Right lung (tissue), 5 donors: ENCODE data around the gene SH3BP2. TPM values are rescaled to one million over a fixed set of nuclear protein-coding genes. Genes with fewer than 3 reads are reported as not detected.

ENCODE experiments used
- DNase-seq, 2 donors: peaks; one replicate each; pipeline ENCODE4 v3.0.0-alpha.2; 2013
- polyA plus RNA-seq, 5 donors: library from polyadenylated mRNA; unstranded; fragments of 120-200 nt; gene quantifications; one replicate each; pipeline versions ENCODE4 v1.2.1 to v1.2.3, GENCODE V29; 2013; ENCODE audit warnings: inconsistent platforms in 1 of 5, low replicate concordance in 1 of 5; ENCODE audit not compliant: insufficient read length in 5 of 5, insufficient read depth in 1 of 5

Gene SH3BP2
- polyA plus RNA-seq, 5 donors, result 33.2 to 59.8 (median 47.8) TPM

- DNase-seq, result no peak
These were observed 38.9 kb downstream of the SH3BP2 start for GRCh38 chr4:2831611-2832308.

GRCh38 chr4:2832309-2832980, 39.6 kb downstream of the SH3BP2 start:
- no peak for DNase-seq

DNA sequence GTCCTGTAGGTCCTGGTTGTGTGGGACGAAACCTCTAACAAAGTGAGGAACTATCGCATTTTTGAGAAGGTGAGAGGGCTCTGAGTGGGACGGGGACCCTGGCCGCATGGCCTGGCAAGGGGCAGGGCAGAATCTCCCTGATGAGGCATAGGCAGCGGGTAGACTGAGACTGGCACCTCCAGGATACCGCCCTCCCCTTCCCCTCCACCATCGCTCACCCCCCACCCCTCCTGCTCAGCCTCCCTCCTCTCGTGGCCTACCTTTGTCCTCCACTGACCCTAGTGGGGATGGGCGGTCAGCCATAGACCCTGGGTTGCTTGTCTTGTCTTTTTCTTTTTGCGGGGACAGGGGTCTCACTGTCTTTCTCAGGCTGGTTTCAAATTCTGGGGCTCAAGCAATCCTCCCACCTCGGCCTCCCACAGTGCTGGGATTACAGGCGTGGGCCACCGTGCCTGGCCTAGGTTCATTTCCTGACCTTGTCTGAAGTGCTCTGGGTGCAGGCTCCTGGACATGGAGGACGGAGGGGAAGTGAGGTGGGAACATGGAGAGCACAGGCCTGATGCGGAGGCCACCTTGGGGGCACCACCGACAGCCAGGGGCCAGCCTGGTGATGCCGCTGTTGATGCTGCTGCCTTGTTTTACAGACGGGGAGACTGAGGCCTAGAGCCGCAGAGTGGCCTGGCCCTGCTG, 40.2 kb downstream of the SH3BP2 start:
- no peak for DNase-seq

GRCh38 chr4:2833671-2834000, 40.8 kb downstream of the SH3BP2 start:
- DNase-seq, result no peak

DNA sequence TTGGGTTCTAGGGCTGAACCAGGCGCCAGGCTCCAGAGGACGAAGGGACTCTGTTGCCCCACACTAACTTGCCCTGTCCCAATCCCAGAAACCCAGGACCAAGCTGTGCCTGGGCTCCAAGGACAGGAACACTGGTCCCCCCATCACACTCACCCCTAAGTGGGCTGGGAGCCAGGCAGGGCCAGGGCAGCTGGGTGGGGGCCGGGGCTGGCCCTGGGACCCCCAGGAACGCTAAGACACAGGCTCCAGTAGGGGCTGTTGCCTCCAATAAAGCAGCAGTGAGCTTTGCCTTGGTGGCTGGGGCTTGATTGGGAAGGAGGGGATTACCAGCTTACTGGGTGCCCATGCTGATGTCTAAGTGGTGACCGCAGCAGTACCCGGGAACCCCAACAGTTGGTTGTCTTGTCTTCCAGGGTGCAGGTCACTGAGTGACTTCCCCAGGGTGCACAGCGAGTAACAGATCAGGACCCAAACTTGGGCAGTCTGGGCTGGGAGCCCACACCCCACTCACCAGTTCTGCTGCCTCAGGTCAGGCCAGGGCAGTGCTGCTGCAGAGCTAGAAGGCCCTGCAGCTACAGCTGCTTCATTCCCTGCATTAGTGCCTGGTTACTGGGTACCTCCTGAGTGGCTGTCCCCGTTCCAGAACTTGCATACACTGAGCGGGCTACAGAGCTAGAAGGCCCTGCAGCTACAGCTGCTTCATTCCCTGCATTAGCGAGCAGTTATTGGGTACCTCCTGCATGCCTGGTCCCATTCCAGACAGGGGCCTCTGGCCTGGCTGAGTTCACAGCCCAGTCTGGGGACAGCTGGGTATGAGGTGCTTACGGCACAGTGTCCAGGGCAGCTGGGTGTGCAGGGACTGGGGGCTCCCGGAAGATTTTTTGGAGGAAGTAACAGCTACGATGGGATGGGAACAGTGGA, 41.4 kb downstream of the SH3BP2 start:
- no peak for DNase-seq

- DNase-seq, result no peak
These were observed 43.1 kb downstream of the SH3BP2 start for GRCh38 chr4:2835978-2836377.

DNA sequence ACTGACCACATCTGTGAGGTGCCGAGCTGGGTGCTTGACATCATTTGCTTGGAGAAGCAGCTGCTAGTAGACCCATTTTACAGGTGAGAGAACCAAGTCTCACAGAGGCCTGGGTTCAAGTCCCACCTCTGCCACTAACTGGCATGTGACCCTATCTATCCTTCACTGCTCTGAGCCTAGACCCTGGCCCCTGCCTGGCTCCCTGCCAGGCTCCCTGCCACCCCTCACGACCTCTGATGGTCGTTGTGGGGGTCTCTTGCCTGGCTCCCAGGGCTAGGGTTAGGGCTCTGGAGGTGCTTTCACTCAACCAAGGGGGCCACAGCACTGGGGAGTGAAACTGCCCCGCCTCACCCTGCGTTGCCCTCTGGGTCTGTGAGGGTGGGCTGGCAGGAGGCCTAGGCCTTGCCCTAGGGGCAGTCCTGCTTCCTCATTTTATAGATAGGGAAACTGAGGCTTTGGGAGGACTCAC, 43.5 kb downstream of the SH3BP2 start:
- DNase-seq, result no peak

GRCh38 chr4:2837110-2837903, 44.4 kb downstream of the SH3BP2 start:
- no peak for DNase-seq

- peak; percentile 65 to 76 for DNase-seq
These were observed 45.1 kb downstream of the SH3BP2 start for GRCh38 chr4:2837904-2838496.

DNA sequence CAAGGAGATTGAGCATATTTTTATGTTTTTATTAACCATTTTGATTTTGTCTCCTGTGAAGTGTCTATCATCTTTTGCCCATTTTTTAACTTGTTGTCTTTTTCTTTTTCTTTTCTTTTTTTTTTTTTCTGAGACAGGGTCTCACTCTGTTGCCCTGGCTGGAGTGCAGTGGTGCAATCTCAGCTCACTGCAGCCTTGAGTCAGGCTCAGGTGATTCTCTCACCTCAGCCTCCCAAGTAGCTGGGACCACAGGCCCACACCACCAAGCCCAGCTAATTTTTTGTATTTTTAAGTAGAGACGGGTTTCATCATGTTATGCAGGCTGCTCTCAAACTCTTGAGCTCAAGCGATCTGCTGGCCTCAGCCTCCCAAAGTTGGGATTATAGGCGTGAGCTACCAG, 46.2 kb downstream of the SH3BP2 start:
- no peak for DNase-seq

DNA sequence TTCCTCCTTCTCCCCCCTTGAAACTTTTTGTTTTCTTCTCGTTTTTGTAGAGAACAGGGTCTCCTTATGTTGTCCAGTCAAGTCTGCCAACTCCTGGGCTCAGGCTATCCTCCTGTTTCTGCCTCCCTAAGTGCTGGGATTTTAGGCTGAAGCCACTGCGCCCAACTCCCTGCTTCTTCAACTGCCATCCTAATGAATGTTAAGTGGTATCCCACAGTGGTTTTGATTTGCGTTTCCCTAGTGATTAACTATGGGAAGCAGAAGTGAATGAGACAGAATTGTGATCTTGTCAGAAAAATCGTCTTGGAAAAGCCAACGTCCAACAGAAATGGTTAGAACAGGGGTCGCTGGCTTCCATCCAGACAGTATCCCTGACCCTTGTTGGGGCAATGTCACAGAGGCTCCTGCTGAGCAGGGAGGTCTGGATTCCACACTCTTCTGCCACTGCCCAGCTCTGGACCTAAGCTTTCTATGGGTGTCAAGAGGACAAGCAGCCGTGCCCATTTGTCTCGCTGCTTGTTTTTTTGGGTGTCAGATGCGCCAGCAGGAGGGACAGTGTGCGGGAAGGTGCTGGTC, 49.9 kb downstream of the SH3BP2 start:
- DNase-seq, result no peak

DNA sequence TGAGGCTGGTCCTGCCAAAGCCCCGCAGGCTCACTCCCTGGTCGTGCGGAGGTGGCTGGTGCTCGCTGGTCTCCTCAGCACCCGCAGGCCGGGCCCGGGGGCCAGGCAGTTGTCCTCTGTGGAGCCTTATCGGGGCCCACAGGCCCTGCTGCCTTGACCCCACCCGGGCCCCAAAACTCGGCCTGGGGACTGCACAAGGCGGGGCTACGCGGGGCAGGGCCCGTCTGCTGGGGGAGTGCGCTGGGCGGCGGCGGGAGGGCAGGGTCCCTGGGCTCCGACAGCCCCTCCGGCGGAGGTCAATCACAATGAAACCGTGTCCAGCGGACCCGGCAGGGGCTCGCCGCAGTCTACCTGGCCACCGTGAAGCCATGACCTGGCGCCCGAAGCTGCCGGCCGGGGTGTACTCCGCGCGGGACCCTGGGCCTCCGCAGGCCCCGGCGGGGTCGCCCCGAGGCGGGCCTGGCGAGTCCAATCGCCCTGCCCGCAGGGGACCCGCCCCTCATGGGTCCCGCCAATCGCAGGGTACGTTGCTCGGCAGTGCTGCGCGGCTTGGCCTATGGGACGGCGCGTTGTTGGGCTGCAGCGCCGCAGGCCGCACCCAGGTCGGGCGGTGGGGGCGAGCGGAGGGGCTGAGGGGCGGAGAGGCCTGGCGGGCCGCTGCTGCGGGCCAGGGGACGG, 50.5 kb downstream of the SH3BP2 start, which contains the start of gene ADD1:
Gene ADD1 (plus strand): TSS at position 582 of the 678 bp plus-strand sequence. CDS start 32,072 bp downstream, outside the sequence.
- peak; percentile 99 to 100 for DNase-seq

DNA sequence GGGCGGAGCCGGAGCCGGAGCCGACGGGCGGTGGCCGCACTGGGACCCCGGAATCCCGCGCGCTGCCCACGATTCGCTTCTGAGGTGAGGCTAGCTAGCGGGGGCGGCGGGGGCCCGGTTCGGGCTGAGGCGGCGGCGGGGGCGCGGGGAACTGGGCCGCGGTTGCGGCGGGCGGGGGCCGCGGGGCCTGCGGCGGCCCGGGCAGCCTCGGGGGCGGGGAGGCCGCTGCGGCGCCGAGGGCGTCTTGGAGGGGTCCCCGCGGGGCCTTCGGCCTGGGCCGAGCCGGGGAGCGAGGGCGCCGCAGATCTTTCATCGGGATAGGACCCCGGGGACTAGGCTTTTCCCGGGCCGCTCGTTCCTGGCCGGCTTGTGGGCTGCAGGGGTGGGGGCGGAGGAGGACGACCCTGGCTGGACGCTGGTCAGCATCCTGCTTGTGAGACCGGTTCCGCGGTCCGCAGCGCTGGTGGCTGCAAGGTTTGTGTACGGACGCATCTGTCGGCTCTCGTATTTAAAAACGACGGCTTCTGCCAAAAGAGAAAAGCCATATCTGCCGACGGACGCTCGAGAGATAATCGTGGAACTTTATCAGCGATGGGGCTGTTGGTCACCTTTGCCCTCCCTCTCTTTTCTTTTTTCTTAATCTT, 51.2 kb downstream of the SH3BP2 start:
- no peak for DNase-seq

- DNase-seq, result no peak
These were observed 53.3 kb downstream of the SH3BP2 start for GRCh38 chr4:2846172-2846571.

DNA sequence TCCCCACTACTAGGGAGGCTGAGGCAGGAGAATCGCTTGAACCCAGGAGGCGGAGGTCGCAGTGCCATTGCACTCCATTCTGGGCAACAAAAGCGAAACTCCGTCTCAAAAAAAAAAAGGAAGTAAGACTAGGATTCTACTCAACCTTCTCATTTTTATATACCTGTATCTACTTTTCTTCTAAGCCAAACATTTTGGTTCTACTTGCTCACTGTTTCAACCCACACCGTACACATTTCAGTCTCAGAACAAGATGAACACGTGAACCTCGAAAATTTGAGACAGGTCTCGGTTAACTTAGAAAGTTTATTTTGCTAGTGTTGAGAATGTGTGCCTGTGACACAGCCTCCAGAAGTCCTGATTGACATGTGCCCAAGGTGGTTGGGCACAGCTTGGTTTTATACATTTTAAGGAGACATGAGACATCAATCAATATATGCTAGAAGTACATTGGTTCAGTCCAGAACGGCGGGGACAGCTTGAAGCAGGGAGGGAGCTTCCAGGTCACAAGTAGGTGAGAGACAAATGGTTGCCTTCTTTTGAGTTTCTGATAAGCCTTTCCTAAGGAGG, 54.5 kb downstream of the SH3BP2 start:
- DNase-seq, result no peak

DNA sequence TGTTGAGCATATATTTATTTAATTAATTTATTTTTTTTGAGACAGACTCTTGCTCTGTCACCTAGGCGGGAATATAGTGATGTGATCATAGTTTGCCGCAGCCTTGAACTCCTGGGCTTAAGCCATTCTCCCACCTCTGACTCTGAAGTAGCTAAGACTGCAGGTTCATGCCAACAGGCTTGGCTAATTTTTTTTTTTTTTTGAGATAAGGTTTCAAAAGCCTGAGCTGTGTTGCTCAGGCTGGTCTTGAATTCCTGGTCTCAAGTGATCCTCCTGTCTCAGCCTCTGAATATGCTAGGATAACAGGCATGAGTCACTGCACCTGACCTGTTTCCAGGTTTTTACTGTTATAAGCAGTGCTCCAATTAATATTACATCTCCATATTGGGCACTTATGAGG, 55.6 kb downstream of the SH3BP2 start:
- DNase-seq, result no peak

DNA sequence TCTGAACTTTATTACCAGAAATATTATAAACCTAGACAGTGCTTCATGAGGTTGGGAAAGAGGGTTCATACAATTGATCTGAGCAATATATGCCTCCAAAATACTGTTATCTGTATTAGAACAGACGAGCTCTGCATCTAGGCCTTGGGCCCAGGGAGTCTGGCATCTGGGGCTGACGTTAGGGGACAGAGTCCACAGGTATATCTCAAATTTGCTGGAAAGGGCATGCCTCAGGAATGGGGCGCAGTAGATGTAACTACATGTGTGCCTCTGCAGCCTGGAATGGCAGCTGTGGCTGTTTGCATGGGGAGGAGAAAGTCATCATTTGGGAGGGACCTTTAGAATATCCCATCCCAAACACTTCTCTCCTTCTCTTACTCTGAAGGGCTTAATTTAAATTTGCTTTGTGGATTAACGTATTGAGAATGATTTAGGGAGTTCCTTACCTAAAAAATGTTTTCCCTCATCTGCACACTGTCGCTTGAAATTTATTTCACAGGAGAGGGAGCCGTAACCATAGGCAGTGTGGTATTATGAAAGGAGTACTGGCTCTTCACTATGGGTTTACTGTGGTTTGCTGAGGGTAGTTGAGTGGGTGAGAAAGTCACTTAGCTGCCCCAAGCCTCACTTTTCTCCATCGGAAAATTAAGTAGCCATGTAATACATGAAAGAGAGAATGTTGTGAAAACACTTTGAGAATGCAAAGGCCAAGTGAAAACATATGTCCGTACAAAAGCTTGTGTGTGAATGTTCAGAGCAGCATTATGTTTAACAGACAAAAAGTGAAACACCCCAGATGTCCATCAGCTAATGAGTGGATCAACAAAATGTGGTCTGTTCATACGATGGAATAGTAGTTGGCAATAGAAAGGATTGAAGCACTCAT, 56.6 kb downstream of the SH3BP2 start:
- DNase-seq, result no peak
